SW 1271 (cell line): ENCODE data around the gene TGFBI.

ENCODE experiments used
- DNase-seq, 2 experiments: peaks; one replicate each; lab custom pipeline; 2025; lab: John Stamatoyannopoulos, UW

The TGFBI gene

DNA sequence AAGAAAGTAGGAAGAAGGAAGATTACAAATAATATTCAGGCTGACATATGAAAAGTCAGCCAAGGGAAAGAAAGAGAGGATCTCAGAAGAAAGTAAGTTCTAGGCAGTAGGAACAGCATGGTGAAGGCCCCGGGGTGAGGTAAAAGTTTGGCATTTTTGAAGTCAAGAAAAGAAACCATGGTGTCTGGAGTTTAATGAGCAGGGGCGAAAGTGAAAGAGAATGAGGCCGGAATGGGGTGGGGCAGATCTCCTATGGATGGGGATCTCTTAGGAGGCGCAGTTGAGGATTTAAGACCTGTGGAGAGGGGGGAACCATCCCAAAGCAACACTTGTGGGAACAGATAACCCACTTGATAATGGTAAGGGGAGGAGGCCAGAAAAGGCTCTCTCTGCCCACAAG lies 61.5 kb downstream of the TGFBI start:
- no peak for DNase-seq

DNA sequence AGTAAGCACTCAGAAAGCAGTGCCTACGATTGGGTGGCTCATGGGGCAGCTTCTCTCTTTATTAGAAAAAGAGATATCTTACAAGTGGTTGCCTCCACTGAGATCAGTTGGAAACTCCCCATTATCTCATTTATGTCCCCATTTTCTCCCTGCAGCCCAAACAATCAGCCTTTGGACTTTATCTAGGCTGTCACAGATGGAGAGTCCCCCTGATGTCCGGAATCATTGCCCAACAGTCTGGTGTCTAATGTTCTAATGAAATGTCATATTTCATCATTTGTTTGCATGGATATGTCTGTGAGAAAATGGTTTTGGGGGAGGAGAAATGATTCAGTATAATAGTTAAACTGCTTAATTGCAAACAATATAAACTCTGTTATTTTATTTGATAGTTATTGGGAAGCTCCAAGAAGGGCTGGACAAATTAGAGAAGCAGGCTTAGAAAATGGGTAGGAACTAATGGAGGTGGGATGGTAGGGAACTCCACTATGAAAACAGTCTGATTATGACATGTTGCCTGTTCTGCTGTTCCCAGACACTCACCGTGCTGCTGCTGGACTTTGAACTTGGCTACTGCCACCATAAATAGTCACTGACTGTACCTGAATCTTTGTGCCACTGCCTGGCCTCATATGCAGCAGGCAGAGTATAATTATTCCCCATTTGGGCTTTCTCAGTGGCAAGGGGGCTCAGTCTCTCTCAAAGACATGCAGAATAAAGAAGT lies 65.6 kb downstream of the TGFBI start:
- no peak for DNase-seq

DNA sequence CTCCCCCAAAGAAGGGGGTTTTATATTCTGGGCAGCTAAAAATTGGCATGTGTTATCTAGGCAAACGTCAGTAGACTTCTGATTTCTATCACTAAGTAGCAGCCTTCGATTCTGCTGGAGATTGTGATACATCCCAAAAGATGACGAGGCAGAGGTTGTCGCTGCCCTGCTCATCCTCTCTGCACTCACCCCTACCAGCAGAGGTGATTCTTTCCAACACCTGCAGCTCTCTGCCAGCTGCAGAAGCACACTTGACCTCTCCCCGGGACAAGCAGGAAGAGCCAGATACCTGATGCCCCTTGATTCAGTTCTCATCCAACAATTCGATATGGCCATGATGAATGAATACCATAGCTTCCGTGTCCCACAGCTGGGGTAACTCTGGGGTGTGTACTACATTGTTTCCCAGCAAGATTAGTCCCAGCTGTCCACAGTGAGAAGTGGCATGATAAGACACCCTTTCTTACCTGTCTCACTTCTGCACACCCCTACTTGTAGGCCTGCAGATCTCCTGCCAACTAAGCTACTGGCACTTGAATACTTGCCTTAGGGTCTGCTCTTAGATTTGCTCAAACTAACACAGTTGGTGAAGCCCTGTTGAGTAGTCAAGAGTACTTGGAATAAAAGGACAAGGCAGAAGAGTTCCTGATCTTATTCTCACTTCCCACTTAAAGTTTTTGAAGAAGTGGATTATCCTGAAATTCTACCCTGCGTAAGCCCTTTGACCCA lies 66.3 kb downstream of the TGFBI start:
- DNase-seq = no peak

DNA sequence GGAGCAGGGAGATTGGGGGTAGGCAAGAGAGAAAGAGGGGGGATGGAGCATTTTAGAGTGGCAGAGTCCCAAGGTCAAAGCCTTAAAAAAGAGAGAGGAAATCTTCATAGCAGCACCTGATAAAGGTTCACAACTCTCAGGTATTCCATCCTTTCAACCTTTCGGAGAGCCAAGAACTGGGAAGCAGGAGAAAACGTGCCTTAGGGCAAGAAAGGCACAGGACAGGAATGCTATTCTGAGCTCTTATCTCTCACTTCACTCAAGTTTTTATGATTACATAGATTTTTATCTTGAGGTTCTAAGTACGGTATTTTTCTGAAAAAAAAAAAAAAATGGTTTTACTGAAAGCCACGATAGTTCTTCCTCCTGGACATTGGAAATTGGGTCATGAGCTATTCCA lies 69.4 kb downstream of the TGFBI start:
- no peak for DNase-seq

DNA sequence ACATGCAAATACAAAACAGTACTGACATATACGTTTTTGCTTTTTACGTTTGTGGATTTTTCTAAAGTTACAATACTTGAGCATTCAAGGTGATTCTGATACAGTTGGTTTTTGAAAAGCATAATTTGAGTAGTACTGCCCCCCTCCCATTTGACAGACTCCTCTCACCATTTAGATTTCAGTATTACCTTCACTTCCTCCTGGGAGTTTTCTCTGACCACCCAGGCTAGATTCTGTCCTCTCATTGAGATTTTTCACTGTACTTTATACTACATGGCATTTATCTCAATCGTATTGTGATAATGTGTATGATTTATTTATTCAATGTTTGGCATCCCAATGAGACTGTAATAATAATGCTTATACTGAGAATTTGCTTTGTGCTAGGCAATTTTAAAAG lies 71.1 kb downstream of the TGFBI start:
- DNase-seq = no peak

DNA sequence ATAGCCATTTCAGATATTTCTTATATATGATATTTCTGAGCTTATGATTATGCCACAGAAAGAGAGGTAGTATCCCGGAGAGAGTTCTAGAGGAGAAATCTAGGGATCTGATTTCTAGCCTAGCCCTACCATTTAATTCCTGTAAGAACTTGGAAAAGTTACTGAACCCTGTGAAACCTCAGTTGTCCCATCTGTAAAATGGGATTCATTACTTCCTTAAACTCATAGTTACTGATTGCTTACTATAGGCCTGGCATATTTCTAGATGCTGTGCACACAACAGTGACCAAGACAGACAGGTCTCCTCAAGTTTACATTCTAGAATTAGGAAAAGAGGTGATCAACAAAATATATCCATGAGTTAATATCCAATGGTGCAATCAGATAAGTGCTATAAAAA lies 73.1 kb downstream of the TGFBI start:
- DNase-seq = no peak

DNA sequence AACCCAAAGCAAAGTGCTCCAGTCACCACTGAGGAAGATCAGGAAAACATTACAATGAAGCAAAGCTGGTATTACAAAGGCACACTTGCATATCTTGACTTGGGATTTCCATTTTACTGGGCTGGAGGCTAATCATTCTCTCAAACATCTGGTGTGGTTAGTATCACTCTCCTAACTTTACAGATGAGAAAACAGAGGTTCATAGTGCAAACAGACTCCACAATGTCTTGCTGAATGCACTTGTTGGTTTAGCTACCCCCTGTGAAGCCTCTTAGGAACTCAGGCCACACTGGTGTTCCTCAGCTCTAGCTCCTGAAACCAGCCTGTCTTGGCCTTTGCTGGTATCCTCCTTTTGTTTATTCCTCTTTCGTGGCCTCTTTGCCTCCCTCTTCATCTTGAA lies 74.3 kb downstream of the TGFBI start:
- DNase-seq = no peak

DNA sequence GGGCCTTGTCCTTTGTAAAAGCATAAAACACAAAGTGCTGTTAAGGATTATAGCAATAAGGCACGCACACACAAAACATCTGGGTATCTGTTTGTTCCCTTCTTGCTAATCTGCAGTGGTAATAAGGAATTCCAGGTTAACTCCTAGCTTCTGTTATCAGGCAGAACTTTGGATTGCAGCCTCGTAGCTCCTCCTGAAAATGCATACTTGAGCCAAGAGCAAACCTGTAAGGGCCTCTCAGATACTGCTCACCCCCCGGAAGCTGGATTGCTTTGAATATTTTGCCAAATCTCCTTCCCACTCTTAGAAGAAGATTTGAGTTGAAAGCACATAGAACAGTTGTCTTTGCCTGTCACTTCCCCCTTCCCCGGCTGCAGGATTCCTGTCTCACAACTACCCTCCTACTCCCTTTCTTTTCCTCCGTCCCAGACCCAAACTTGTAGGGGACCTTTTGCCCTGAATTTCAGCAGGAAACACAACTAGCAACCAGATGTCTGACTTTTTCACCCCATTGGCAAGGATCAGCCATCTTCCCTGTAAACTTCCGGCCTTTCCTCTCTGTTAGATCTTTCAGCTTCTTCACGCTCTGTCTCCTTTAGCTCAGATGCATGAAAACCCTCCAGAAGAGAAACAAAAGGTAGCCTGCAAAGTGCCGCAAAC lies 75.6 kb downstream of the TGFBI start:
- DNase-seq = no peak

DNA sequence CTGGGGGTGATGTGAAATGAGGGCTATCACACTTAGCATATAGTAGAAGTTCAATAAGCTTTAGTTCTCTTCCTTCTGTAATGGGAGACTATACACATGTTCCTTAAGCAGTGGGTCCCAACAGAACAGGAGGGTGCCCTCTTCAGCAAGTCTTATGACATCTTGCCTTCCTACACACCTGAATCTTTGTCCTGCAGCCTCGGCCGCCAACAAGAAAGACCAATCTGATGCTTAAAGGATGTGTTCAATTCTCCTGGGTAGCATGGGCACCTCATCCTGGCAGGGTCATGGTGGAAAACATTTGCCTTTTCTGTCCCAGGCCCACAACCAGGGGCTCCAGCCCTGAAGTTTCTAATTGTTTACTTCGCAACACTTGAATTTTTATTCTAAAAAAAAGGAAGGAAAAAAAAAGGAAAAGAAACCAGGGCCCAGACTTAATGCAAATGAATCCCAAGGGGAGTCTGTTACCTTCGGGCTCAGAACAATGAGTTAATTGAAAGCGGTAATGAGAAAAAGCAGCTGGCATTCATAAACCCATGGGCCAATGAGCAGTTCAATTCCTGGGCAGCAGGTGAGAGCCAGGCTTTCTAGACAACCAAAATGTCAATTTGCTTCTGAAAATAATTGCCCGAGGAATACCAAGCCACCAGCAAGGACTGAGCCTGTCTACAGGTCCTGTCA lies 77.7 kb downstream of the TGFBI start:
- no peak for DNase-seq

DNA sequence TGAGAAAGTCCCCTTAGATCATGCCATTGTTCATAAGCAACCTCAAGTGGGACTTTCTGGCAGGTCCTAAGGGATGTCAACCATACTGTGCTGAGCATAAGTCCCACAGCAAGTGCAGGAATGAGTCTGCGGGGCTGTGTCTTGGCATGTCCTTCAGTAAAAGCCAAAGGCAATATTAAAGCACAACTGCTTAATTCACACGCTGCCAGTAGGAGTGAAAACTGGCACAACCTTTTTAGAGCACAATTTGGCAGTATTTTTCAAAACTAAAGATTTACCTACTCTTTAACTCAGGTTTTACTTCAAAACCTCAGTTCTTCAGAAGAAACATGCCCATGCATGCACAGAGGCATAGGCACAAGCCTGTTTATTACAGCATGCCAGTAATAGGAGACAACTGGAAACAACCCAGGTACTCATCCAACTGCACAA lies 79.4 kb downstream of the TGFBI start:
- no peak for DNase-seq

DNA sequence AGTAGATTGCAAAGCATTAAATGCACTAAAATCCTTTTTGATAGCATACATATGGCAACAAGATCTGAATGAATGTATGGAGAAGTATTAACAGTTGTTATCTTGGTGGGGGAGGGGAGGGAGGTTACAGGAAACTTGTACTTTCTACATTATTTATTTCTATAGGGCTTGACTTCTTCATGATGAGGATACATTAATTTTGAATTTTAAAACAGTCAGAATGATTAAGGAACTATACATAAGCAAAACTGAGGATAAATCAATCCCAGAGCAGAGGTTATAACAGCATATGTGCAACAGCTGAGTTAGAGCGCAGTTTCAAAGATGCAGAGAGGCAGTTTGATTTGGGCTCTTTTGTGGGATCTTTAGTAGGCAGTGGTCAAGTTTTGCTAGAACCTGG lies 80.0 kb downstream of the TGFBI start:
- no peak for DNase-seq

DNA sequence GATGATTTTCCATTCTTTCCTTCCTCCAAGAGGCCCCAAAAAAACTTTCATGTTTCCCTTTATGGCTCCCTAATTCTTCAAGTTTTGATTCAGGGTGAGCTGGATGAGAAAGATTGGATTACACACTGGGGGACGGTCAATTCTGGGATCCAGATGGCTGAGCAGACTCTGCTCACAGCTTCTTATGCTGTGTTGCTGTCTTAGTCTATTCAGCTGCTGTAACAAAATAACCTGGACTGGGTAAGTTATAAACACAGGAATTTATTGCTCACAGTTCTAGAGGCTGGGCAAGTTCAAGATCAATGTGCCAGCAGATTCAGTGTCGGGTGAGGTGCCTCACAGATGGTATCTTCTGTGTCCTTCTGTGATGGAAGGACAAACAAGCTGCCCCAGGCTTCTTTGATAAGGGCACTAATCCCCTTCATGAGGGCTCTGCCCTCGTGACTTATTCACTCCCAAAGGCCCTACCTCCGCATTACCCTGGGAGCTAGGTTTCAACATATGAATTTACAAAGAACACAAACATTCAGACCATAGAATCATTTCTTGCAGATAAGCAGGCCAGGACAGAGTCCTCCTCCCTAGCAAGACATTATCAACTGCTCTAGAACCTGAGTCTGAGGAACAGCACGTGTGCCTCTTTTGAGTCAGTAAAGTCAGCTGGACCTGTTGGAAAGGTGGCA lies 80.8 kb downstream of the TGFBI start:
- DNase-seq = no peak
